Gastrocnemius medialis (tissue), 4 donors: Measurements from ENCODE around the gene ANXA9.

Source experiments
- CTCF ChIP-seq, 5 experiments: fragments of 450-650 bp in 3 of 5; fragments of 200-600 bp in 2 of 5; sonication (generic) in 2 of 5; IDR thresholded peaks in 4 of 5; conservative IDR thresholded peaks in 1 of 5; 1 replicate in 4 of 5; 2 replicates in 1 of 5; pipeline ENCODE4 v1.5.1; 2016 to 2019; ENCODE audit warnings: antibody characterized with exemption in 5 of 5, mild to moderate bottlenecking in 3 of 5, moderate library complexity in 3 of 5
- POLR2A ChIP-seq, 2 donors: fragments of 450-650 bp; IDR thresholded peaks; one replicate each; pipeline ENCODE4 v1.6.1; 2017; ENCODE audit warnings: antibody characterized with exemption in 2 of 2, mild to moderate bottlenecking in 2 of 2, moderate library complexity in 2 of 2

GRCh38 chr1:150976401-150976821, 5.7 kb upstream of the ANXA9 start:
- no peak for TF ChIP-seq CTCF (IDR thresholded peaks at IDR 0.05 in 4 of 5, conservative IDR thresholded peaks at IDR 0.05 in 1 of 5)
- TF ChIP-seq POLR2A (IDR thresholded peaks at IDR 0.05), result no peak
